SU-DHL-6 (cell line): Measurements from ENCODE around the gene GSS.

Experiments
- H2AFZ ChIP-seq: fragments of 200-600 bp; sonication (generic); 2 replicates; pipeline ENCODE4 v1.6.1; 2014; ENCODE audit warnings: low read depth, mild to moderate bottlenecking, moderate library complexity, mixed read lengths, antibody characterized with exemption, low read length; ENCODE audit not compliant: severe bottlenecking
- H3F3A ChIP-seq: fragments of 200-600 bp; shearing (Covaris generic); 2 replicates; pipeline ENCODE4 v1.6.0; 2016; ENCODE audit warnings: antibody characterized with exemption, mild to moderate bottlenecking; ENCODE audit not compliant: insufficient read depth
- H3K27ac ChIP-seq: fragments of 200-600 bp; sonication (generic); 2 replicates; pipeline ENCODE4 v1.5.1; 2016; ENCODE audit warnings: low read depth, mild to moderate bottlenecking, low read length, moderate library complexity, mixed read lengths
- H3K27me3 ChIP-seq: fragments of 200-600 bp; sonication (generic), shearing (Covaris generic); 2 replicates; pipeline ENCODE4 v1.6.0; 2014; ENCODE audit warnings: mild to moderate bottlenecking, low read length
- H3K36me3 ChIP-seq: fragments of 200-600 bp; sonication (generic); 2 replicates; pipeline ENCODE4 v1.6.1; 2014; ENCODE audit warnings: mild to moderate bottlenecking, low read length, mixed read lengths
- H3K4me2 ChIP-seq: fragments of 300-600, 200-600 bp; shearing (Covaris generic), sonication (generic); 2 replicates; pipeline ENCODE4 v1.6.0; 2014; ENCODE audit warnings: low read length, low read depth, mild to moderate bottlenecking; ENCODE audit not compliant: poor library complexity, severe bottlenecking
- H3K4me3 ChIP-seq: fragments of 200-600 bp; sonication (generic); 2 replicates; pipeline ENCODE4 v1.5.1; 2014; ENCODE audit warnings: antibody characterized with exemption, low read length, mild to moderate bottlenecking, mixed read lengths; ENCODE audit not compliant: insufficient read depth, poor library complexity, severe bottlenecking
- H3K79me2 ChIP-seq: fragments of 200-600 bp; sonication (generic); 2 replicates; pipeline ENCODE4 v1.6.1; 2014; ENCODE audit warnings: mild to moderate bottlenecking, low read length, moderate library complexity; ENCODE audit not compliant: insufficient read depth
- H3K9ac ChIP-seq: fragments of 200-600 bp; sonication (generic); 2 replicates; pipeline ENCODE4 v1.7.0; 2014; ENCODE audit warnings: mild to moderate bottlenecking, low read length
- H3K9me2 ChIP-seq: fragments of 200-600 bp; sonication (generic); replicated peaks from 2 replicates; pipeline ENCODE4 v1.6.1; 2014; ENCODE audit warnings: low read length; ENCODE audit not compliant: insufficient read depth
- H3K9me3 ChIP-seq: fragments of 200-600 bp; sonication (generic); 2 replicates; pipeline ENCODE4 v1.6.1; 2014; ENCODE audit warnings: low read length, mixed read lengths; ENCODE audit not compliant: insufficient read depth
- H4K20me1 ChIP-seq: fragments of 200-600 bp; sonication (generic); 2 replicates; pipeline ENCODE4 v1.6.1; 2014; ENCODE audit warnings: low read depth, mild to moderate bottlenecking, antibody characterized with exemption, low read length, moderate library complexity, mixed read lengths
- EZH2phosphoT487 ChIP-seq: fragments of 200-600 bp; sonication (generic), shearing (Covaris generic); conservative IDR thresholded peaks from 2 replicates; pipeline ENCODE4 v1.6.1; 2018; ENCODE audit warnings: mild to moderate bottlenecking, antibody characterized with exemption, low read length, moderate library complexity, mixed read lengths
- TF ChIP-seq, protein P1 (sequence below): fragments of 200-600 bp; sonication (generic); IDR thresholded peaks from one replicate; pipeline ENCODE4 v1.5.1; 2017; ENCODE audit warnings: antibody characterized with exemption, mild to moderate bottlenecking, low read length, moderate library complexity; ENCODE audit not compliant: insufficient read depth, poor library complexity, severe bottlenecking

GSS gene

DNA sequence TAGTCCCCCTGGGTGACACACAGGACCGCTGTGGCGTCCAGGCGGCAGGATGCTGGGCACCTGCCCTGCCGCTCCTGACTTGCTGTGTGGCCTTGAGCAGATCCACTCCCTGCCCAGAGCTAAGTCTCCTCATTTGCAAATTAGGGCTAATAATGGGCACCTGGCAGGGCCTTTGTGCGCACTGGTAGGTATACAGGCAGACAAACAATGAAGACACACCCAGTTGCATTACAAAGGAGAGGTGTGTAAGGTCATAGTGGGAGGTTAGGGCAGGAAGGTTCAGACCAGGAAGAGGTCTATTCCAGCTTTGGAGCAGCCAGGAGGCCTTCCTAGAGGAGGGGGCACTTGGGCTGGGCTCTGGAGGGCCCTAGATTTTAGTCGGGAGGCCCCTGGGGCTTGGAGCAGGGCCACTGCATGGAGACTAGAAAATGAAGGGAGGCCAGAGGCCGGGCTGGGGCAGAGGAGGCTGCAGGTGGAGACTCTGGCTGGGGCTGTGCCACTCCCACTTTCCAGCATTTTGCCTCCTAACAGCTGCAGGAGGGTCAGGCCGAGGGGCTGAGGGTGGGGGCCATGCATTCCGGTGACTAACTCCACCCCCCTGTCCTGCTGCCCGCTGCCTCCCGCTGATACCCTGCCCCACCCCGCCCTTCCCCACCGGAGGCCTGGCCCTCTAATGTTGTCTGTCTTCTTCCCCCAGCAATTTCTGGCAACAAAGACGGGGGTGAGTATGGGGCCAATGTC, 28.6 kb upstream of the GSS start:
- no peaks in the 10 kb centered on the region for H3K27me3 ChIP-seq
- H3F3A ChIP-seq = no peaks in the 10 kb centered on the region
- H3K9me3 ChIP-seq = no peaks in the 10 kb centered on the region
- H3K9me2 ChIP-seq = no peaks in the 10 kb centered on the region
- no peaks in the 10 kb centered on the region for H3K36me3 ChIP-seq
- no peak overlapping the region for H3K4me2 ChIP-seq
- H3K79me2 ChIP-seq = no peaks in the 10 kb centered on the region
- H3K9ac ChIP-seq = no peak overlapping the region
- no peaks in the 10 kb centered on the region for H4K20me1 ChIP-seq
- TF ChIP-seq EZH2phosphoT487 = no peak
- TF ChIP-seq, protein P1, sequence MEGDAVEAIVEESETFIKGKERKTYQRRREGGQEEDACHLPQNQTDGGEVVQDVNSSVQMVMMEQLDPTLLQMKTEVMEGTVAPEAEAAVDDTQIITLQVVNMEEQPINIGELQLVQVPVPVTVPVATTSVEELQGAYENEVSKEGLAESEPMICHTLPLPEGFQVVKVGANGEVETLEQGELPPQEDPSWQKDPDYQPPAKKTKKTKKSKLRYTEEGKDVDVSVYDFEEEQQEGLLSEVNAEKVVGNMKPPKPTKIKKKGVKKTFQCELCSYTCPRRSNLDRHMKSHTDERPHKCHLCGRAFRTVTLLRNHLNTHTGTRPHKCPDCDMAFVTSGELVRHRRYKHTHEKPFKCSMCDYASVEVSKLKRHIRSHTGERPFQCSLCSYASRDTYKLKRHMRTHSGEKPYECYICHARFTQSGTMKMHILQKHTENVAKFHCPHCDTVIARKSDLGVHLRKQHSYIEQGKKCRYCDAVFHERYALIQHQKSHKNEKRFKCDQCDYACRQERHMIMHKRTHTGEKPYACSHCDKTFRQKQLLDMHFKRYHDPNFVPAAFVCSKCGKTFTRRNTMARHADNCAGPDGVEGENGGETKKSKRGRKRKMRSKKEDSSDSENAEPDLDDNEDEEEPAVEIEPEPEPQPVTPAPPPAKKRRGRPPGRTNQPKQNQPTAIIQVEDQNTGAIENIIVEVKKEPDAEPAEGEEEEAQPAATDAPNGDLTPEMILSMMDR = no peak
- no peak overlapping the region for H3K4me3 ChIP-seq
- no peak overlapping the region for H2AFZ ChIP-seq
- no peak overlapping the region for H3K27ac ChIP-seq

DNA sequence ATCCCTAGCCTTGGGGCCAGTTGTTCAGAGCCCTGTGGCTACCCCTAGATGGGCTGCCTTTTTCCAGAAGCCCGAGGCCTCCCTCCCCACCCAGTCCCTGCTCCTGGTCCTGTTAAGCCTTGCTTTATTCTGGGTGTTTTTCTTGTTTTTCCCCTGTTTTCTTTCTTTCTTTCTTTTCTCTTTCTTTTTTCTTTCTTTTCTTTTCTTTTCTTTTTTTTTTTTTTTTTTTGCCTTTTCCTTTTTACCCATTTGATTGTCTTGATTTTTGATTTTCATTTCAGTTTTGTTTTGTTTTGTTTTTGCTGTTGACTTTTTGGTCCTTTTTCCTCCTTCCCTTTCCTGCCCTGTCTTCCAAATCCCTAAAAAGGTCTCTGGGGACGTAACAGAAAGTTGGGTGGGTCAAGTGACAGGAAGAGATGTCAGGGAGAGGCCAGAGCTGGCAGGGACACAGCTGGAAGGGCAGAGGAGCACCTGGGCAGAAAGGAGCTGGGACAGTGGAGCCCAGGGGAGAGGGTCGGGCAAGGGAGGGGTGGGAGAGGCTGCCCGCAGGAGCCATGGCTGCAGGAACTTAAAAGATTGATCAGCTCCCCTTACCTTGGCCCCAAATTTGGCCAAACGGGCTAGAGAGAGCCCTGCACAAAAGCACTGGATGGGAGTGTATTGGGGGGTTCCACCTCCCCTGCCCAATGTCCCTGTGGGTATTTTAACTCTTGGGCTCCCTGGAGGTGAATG, 27.6 kb upstream of the GSS start:
- TF ChIP-seq, protein P1 = no peak
- no peak for TF ChIP-seq EZH2phosphoT487
- no peak overlapping the region for H2AFZ ChIP-seq
- H4K20me1 ChIP-seq = no peaks in the 10 kb centered on the region
- no peaks in the 10 kb centered on the region for H3F3A ChIP-seq
- H3K79me2 ChIP-seq = no peaks in the 10 kb centered on the region
- no peaks in the 10 kb centered on the region for H3K9me3 ChIP-seq
- H3K36me3 ChIP-seq = no peaks in the 10 kb centered on the region
- no peaks in the 10 kb centered on the region for H3K27me3 ChIP-seq
- H3K9ac ChIP-seq = no peak overlapping the region
- no peak overlapping the region for H3K27ac ChIP-seq
- no peak overlapping the region for H3K4me2 ChIP-seq
- no peaks in the 10 kb centered on the region for H3K9me2 ChIP-seq
- no peak overlapping the region for H3K4me3 ChIP-seq

DNA sequence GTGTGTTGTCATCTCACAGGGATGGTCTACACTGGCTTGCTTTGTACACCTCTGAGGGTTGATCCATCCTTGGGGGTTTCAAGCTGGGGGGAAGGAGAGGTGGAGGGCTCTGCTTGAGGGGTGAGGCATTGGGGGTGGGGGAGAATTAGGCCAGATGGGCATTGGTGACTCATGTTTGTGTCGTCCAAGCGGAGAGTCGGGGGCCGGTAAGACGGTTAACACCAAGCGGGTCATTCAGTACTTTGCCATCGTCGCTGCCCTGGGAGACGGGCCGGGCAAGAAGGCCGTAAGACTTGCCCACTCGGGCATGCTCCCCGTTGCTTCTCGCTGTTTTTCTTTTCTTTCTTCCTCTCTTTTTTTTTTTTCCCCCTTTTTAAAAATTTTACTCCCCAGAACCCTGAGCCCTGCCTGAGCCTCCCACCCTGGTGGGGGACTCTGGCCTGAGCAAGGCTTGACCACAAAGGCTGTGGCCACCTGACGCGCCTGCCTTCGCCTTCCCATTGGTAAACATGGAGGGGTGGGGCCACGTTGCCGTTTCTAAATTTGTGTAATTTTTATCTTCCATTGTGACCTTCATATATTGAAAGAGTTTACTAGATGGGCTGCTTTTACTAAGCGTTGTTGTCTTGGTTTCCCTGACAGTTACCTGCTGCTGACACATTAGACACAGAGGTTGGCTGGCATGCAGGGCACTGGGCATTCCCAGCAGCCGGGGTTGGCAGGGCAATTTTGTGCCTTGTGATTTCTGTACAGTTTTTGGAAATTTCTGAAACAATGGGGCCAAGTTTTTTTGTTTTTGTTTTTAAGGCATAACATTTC, 26.9 kb upstream of the GSS start:
- H3K27ac ChIP-seq = no peak overlapping the region
- no peaks in the 10 kb centered on the region for H3K79me2 ChIP-seq
- no peaks in the 10 kb centered on the region for H3F3A ChIP-seq
- H3K27me3 ChIP-seq = no peaks in the 10 kb centered on the region
- TF ChIP-seq, protein P1 = no peak
- no peak for TF ChIP-seq EZH2phosphoT487
- no peak overlapping the region for H2AFZ ChIP-seq
- H3K9me2 ChIP-seq = no peaks in the 10 kb centered on the region
- H3K9ac ChIP-seq = no peak overlapping the region
- no peak overlapping the region for H3K4me3 ChIP-seq
- no peaks in the 10 kb centered on the region for H4K20me1 ChIP-seq
- no peaks in the 10 kb centered on the region for H3K36me3 ChIP-seq
- H3K9me3 ChIP-seq = no peaks in the 10 kb centered on the region
- no peak overlapping the region for H3K4me2 ChIP-seq
